Loucy (cell line): ENCODE measurements around the gene CDH24.

Experiments used
- H2AFZ ChIP-seq: fragments of 200-600 bp; sonication (generic); 2 replicates; pipeline ENCODE4 v1.6.0; 2016; ENCODE audit warnings: antibody characterized with exemption, mild to moderate bottlenecking, low read length, moderate library complexity
- H3F3A ChIP-seq: fragments of 200-600 bp; 2 replicates; pipeline ENCODE4 v1.6.0; 2016; ENCODE audit warnings: antibody characterized with exemption, low read depth, mild to moderate bottlenecking
- H3K27me3 ChIP-seq: fragments of 200-600 bp; sonication (generic); 2 replicates; pipeline ENCODE4 v1.6.1; 2014; ENCODE audit warnings: low read length, mild to moderate bottlenecking; ENCODE audit not compliant: insufficient read depth, poor library complexity, severe bottlenecking
- H3K36me3 ChIP-seq: fragments of 200-600 bp; sonication (generic); 2 replicates; pipeline ENCODE4 v1.6.1; 2016; ENCODE audit warnings: low read length; ENCODE audit not compliant: insufficient read depth
- H3K4me1 ChIP-seq: fragments of 200-600 bp; sonication (generic); 2 replicates; pipeline ENCODE4 v1.5.1; 2014; ENCODE audit warnings: low read length, mild to moderate bottlenecking; ENCODE audit not compliant: insufficient read depth, poor library complexity, severe bottlenecking
- H3K4me2 ChIP-seq: fragments of 200-600 bp; sonication (generic); 2 replicates; pipeline ENCODE4 v1.6.0; 2014; ENCODE audit warnings: antibody characterized with exemption, low read length, low read depth, mild to moderate bottlenecking; ENCODE audit not compliant: poor library complexity, severe bottlenecking
- H3K4me3 ChIP-seq: fragments of 200-600 bp; sonication (generic); 2 replicates; pipeline ENCODE4 v1.5.1; 2014; ENCODE audit warnings: low read length, mild to moderate bottlenecking, mixed read lengths; ENCODE audit not compliant: poor library complexity, severe bottlenecking
- H3K79me2 ChIP-seq: fragments of 200-600 bp; sonication (generic); 2 replicates; pipeline ENCODE4 v1.6.1; 2014; ENCODE audit warnings: low read length; ENCODE audit not compliant: insufficient read depth
- H3K9ac ChIP-seq: fragments of 200-600 bp; sonication (generic); 2 replicates; pipeline ENCODE4 v1.6.0; 2014; ENCODE audit warnings: mild to moderate bottlenecking, low read depth, low read length, moderate library complexity; ENCODE audit not compliant: poor library complexity, severe bottlenecking
- H3K9me2 ChIP-seq: fragments of 200-600 bp; sonication (generic); replicated peaks from 2 replicates; pipeline ENCODE4 v1.6.1; 2016; ENCODE audit warnings: low read depth, low read length, mixed read lengths
- H3K9me3 ChIP-seq: fragments of 200-600 bp; sonication (generic); 2 replicates; pipeline ENCODE4 v1.6.1; 2014; ENCODE audit warnings: mild to moderate bottlenecking, antibody characterized with exemption, low read length, low read depth; ENCODE audit not compliant: insufficient read depth
- H4K20me1 ChIP-seq: fragments of 200-600 bp; sonication (generic); 2 replicates; pipeline ENCODE4 v1.6.0; 2014; ENCODE audit warnings: antibody characterized with exemption, low read length, mild to moderate bottlenecking; ENCODE audit not compliant: insufficient read depth, poor library complexity, severe bottlenecking
- EZH2phosphoT487 ChIP-seq: fragments of 200-600 bp; IDR thresholded peaks from 2 replicates; pipeline ENCODE4 v1.6.1; 2018; ENCODE audit warnings: antibody characterized with exemption, mild to moderate bottlenecking, moderate library complexity, borderline replicate concordance
- TF ChIP-seq, protein P1 (sequence below): fragments of 200-600 bp; sonication (generic); conservative IDR thresholded peaks from 2 replicates; pipeline ENCODE4 v1.5.1; 2014; ENCODE audit warnings: mild to moderate bottlenecking, antibody characterized with exemption, low read length

Gene CDH24

DNA sequence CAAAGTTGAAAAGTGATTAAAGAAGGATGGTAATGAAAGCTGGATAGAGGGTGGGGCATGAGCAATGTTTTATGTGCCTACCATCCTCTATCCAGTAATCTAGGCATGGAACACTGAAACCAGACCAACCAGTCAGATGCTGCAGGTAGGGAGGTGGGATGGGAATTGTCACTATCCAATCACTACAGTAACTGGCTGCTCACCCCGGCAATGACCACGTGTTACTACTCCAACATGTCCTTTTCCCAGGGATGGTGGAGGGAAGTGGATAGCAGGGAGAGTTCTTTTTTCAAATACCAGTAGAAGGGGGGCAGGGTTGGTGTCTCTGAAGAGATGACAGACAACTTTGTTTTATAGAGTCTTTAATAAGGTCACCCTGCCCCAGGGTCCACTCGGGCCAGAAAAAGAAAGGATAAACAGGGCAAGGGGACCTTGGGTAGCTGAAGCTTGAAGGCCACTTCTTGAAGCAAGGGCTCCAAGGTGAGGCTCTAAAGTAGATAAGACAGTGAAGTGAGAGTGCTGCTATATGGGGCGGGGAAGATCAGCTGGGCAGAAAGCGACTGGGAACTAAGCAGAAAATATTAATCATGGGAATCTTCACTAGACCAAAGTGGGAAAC is 14.7 kb upstream of the CDH24 start:
- no peaks in the 10 kb centered on the region for H3K9me3 ChIP-seq
- H3K4me1 ChIP-seq = peaks cover 19% of the 10 kb centered on the region
- TF ChIP-seq, protein P1, sequence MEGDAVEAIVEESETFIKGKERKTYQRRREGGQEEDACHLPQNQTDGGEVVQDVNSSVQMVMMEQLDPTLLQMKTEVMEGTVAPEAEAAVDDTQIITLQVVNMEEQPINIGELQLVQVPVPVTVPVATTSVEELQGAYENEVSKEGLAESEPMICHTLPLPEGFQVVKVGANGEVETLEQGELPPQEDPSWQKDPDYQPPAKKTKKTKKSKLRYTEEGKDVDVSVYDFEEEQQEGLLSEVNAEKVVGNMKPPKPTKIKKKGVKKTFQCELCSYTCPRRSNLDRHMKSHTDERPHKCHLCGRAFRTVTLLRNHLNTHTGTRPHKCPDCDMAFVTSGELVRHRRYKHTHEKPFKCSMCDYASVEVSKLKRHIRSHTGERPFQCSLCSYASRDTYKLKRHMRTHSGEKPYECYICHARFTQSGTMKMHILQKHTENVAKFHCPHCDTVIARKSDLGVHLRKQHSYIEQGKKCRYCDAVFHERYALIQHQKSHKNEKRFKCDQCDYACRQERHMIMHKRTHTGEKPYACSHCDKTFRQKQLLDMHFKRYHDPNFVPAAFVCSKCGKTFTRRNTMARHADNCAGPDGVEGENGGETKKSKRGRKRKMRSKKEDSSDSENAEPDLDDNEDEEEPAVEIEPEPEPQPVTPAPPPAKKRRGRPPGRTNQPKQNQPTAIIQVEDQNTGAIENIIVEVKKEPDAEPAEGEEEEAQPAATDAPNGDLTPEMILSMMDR = no peak
- TF ChIP-seq EZH2phosphoT487 = no peak
- peaks cover 57% of the 10 kb centered on the region for H3K36me3 ChIP-seq
- H3K79me2 ChIP-seq = peaks cover 43% of the 10 kb centered on the region
- H3K4me3 ChIP-seq = peak overlapping the region; percentile 95
- peak overlapping the region; percentile 96 for H3K9ac ChIP-seq
- no peaks in the 10 kb centered on the region for H3F3A ChIP-seq
- peak overlapping the region; percentile 96 for H3K4me2 ChIP-seq
- H3K27me3 ChIP-seq = no peaks in the 10 kb centered on the region
- no peaks in the 10 kb centered on the region for H3K9me2 ChIP-seq
- no peak overlapping the region for H2AFZ ChIP-seq
- H4K20me1 ChIP-seq = peaks cover 28% of the 10 kb centered on the region

DNA sequence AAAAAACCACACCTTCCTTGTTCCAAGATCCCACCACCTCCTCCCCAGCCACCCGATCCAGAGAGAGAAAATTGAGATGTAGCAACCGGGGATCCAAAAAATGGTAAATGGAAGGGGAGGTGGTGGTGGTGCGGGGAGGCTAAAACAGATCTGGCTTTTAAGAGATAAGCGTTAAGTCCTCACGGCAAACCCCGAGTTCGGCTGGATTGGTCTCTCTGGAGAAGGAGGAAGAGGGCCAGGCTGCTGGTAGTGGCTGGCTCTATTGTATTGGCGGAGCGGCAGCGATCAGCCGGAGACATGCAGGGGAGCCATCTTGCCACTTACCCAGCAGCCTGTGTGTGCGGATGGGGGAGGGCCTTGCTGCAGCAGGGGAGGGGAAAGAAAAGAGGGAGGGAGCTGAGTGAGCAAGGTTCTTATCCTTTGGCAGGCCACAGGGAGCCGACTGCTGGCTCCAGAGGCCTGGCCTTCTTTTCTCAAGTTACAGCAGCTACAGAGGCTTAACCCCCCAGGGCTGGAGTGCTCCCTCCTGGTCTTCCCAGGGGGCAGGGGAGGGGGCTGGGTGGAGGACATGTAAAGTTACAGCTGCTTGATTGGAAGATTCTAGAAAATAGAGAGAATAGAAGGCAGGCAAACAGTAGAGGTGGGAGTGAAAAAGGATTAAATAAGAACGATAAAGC is 14.1 kb upstream of the CDH24 start:
- TF ChIP-seq EZH2phosphoT487 = no peak
- TF ChIP-seq, protein P1 = no peak
- Histone ChIP-seq H3F3A (no peaks in the 10 kb centered on the region), H3K9me3 (no peaks in the 10 kb centered on the region), H3K79me2 (peaks cover 48% of the 10 kb centered on the region), H3K9ac (peak overlapping the region; percentile 96), H3K27me3 (no peaks in the 10 kb centered on the region), H3K4me3 (peak overlapping the region; percentile 95), H3K9me2 (no peaks in the 10 kb centered on the region), H3K4me2 (peak overlapping the region; percentile 96), H4K20me1 (peaks cover 34% of the 10 kb centered on the region), H2AFZ (peak overlapping the region; percentile 19), H3K36me3 (peaks cover 57% of the 10 kb centered on the region), H3K4me1 (peaks cover 19% of the 10 kb centered on the region)

DNA sequence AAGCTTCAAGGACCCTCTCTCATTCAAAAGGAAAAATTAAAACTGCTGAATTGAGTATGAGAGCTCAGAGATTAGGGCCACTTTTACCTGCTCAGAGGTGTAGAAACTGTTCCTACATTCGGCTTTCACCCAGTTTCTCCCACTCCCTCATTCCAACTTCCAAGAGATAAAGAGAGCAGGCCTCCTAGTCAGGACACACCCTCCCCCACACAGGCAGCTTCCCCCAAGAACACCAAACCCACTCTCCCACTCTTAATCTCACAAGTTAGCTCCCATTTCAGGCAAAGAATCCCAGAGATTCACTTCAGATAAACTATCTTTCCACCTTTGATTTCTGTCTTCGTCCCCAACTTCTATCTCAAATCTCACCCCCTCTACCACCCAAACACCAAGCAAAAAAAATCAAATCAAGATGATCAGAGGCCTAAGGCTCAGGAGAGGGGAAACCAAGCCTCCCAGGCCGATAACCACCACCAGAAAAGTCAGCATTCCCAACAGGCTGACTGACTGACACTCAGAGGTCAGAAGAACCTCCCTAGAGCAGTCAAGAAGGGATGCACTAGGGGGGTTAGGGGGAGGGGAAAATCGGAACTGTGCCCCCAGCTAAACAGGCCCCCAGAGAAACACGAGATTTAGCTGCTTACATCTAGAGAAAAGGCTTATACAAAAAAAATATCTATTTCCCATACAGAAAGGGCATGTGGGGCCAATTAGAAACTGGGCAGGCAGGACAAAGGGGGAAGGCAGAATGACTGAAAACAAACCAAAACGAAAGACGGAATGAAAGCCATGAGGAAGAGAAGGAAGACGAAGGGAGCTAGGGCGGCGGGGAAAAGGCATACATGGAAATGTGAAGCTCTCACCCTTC is 13.2 kb upstream of the CDH24 start:
- H3K9ac ChIP-seq = peak overlapping the region; percentile 96
- peaks cover 41% of the 10 kb centered on the region for H4K20me1 ChIP-seq
- no peak overlapping the region for H2AFZ ChIP-seq
- peaks cover 57% of the 10 kb centered on the region for H3K79me2 ChIP-seq
- no peaks in the 10 kb centered on the region for H3K9me3 ChIP-seq
- H3K4me1 ChIP-seq = peaks cover 19% of the 10 kb centered on the region
- H3K27me3 ChIP-seq = no peaks in the 10 kb centered on the region
- H3K36me3 ChIP-seq = peaks cover 58% of the 10 kb centered on the region; the same call in 1 of the 2 replicates
- H3K4me3 ChIP-seq = peak overlapping the region; percentile 95
- TF ChIP-seq EZH2phosphoT487 = no peak
- TF ChIP-seq, protein P1 = no peak
- H3K4me2 ChIP-seq = peak overlapping the region; percentile 96
- no peaks in the 10 kb centered on the region for H3F3A ChIP-seq
- no peaks in the 10 kb centered on the region for H3K9me2 ChIP-seq
